Mucosa of descending colon (tissue), 3 donors: ENCODE data around the gene REST. TPM values are rescaled to one million over a fixed set of nuclear protein-coding genes. Genes with fewer than 3 reads are reported as not detected.

Experiments
- ATAC-seq: fragments of 200-7000 bp; cut with Tn5 transposase; one replicate; pipeline ENCODE4 v1.9.1; 2020; ENCODE audit warnings: mild to moderate bottlenecking, moderate library complexity
- DNase-seq, 3 donors: peaks; one replicate each; pipeline ENCODE4 v3.0.0-alpha.2; 2020
- H3K36me3 ChIP-seq: fragments of 200-600 bp; one replicate; pipeline ENCODE4 v1.8.0; 2021; ENCODE audit warnings: low read depth, mild to moderate bottlenecking
- H3K4me1 ChIP-seq: fragments of 200-600 bp; one replicate; pipeline ENCODE4 v1.8.0; 2021; ENCODE audit warnings: low read depth, mild to moderate bottlenecking
- H3K4me3 ChIP-seq: fragments of 200-600 bp; one replicate; pipeline ENCODE4 v1.8.0; 2021; ENCODE audit warnings: mild to moderate bottlenecking
- H3K9me3 ChIP-seq: fragments of 200-600 bp; one replicate; pipeline ENCODE4 v1.8.0; 2021; ENCODE audit warnings: mild to moderate bottlenecking
- intact Hi-C, 2 donors: fragments of 100-400 bp; cut with DNase I in 1 of 2; cut with micrococcal nuclease in 1 of 2; formaldehyde crosslinking; loops; one replicate each; pipeline versions ENCODE4 v1.11.0 to v1.11.1; 2022; cut with DNase I, micrococcal nuclease
- total RNA-seq, 3 donors: library from RNA; stranded (reverse); fragmentation: NEBNext Ultra II Directional in 2 of 3; extraction: Animal tissue kit (Norgen Biotek cat#: 25700) in 2 of 3; gene quantifications; one replicate each; pipeline versions ENCODE4 v1.2.1 to v1.2.4, GENCODE V29; 2021 to 2023
- TF ChIP-seq, protein P1 (sequence below): fragments of 200-600 bp; IDR thresholded peaks from one replicate; pipeline ENCODE4 v1.8.0; 2022; ENCODE audit warnings: antibody characterized with exemption, mild to moderate bottlenecking
- donor health status: DM: no; HTN: no; CAD: no; lungs with moderate emphysema.
- donor health status: DM: no; HTN: no; CAD: no.
- donor health status: DM: no; HTN: yes; CAD: no.

The REST gene
- total RNA-seq, 3 donors from 2014 or later = 26.8 to 37.6 (median 28.4) TPM

DNA sequence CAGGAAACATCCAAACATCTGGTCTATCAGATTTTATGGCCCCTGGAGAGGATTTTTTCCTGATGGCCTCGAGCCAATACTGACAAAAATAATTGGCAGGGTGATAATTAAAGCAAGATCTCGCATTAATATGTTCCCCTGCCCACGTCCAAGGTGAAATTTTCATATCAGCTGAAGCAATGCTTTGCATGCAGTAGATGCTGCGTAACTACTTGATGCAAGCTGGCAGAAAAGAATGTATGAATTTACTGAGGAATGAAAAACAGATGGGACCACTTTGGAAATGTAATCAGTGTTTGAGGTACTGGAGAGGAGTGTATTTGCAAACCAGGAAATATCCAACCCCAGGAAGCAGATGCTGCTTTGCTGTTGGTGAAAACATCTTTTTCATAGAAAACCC lies 36.8 kb upstream of the REST start:
- no peaks in the 10 kb centered on the region for H3K4me1 ChIP-seq
- ATAC-seq = no peak

GRCh38 chr4:56871371-56871866 lies 36.3 kb upstream of the REST start:
- intact Hi-C loops = no loop called here
- Histone ChIP-seq H3K9me3 (no peaks in the 10 kb centered on the region), H3K4me3 (no peak overlapping the region), H3K4me1 (no peaks in the 10 kb centered on the region), H3K36me3 (no peaks in the 10 kb centered on the region)
- DNase-seq (no peak), ATAC-seq (no peak)
- TF ChIP-seq, protein P1, sequence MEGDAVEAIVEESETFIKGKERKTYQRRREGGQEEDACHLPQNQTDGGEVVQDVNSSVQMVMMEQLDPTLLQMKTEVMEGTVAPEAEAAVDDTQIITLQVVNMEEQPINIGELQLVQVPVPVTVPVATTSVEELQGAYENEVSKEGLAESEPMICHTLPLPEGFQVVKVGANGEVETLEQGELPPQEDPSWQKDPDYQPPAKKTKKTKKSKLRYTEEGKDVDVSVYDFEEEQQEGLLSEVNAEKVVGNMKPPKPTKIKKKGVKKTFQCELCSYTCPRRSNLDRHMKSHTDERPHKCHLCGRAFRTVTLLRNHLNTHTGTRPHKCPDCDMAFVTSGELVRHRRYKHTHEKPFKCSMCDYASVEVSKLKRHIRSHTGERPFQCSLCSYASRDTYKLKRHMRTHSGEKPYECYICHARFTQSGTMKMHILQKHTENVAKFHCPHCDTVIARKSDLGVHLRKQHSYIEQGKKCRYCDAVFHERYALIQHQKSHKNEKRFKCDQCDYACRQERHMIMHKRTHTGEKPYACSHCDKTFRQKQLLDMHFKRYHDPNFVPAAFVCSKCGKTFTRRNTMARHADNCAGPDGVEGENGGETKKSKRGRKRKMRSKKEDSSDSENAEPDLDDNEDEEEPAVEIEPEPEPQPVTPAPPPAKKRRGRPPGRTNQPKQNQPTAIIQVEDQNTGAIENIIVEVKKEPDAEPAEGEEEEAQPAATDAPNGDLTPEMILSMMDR = no peak

More for the DNA sequence above, 36.8 kb upstream of the REST start:
- Histone ChIP-seq H3K4me3 (no peak overlapping the region), H3K36me3 (no peaks in the 10 kb centered on the region), H3K9me3 (no peaks in the 10 kb centered on the region)
- TF ChIP-seq, protein P1 = no peak
- intact Hi-C loops = no loop called here
- no peak for DNase-seq

GRCh38 chr4:56874166-56874565 lies 33.5 kb upstream of the REST start:
- intact Hi-C loops = no loop called here
- H3K4me1 ChIP-seq = no peaks in the 10 kb centered on the region
- TF ChIP-seq, protein P1 = no peak
- no peak overlapping the region for H3K4me3 ChIP-seq
- no peaks in the 10 kb centered on the region for H3K36me3 ChIP-seq
- no peaks in the 10 kb centered on the region for H3K9me3 ChIP-seq
- DNase-seq (peak; percentile 34 to 75 (median 51)), ATAC-seq (peak; percentile 97)

- ATAC-seq (no peak), DNase-seq (no peak)
- Histone ChIP-seq H3K9me3 (no peaks in the 10 kb centered on the region), H3K4me1 (no peaks in the 10 kb centered on the region), H3K4me3 (no peak overlapping the region), H3K36me3 (no peaks in the 10 kb centered on the region)
- intact Hi-C loops = no loop called here
- TF ChIP-seq, protein P1 = no peak
These were observed 32.8 kb upstream of the REST start for GRCh38 chr4:56874923-56875322.

DNA sequence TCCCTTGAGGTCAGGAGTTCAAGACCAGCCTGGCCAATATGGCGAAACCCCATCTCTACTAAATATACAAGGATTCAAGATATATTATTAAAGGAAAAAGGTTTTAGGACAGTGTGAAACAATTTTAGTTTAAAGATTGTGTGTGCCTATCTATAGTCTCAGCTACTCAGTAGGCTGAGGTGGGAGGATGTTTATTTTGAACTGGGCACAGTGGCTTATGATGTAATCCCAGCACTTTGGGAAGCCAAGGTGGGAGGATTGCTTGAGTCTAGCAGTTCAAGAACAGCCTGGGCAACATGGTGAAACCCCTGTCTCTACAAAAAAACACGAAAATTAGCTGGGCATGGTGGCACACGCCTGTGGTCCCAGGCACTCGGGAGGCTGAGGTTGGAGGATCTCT lies 31.4 kb upstream of the REST start:
- no peak for ATAC-seq
- intact Hi-C loops = no loop called here

More for the DNA sequence above, 31.4 kb upstream of the REST start:
- TF ChIP-seq, protein P1 = no peak
- no peak for DNase-seq
- H3K36me3 ChIP-seq = no peaks in the 10 kb centered on the region
- no peaks in the 10 kb centered on the region for H3K4me1 ChIP-seq
- H3K9me3 ChIP-seq = no peaks in the 10 kb centered on the region
- no peak overlapping the region for H3K4me3 ChIP-seq
